ENCODE measurements around the gene CACNA1D. TPM values are rescaled to one million over a fixed set of nuclear protein-coding genes. Genes with fewer than 3 reads are reported as not detected.

Gene CACNA1D
- total and polyA plus RNA-seq, 2 donors (not counting 3 experiments of a cell fraction or from before 2014, with no cell fraction given) = 0.06 TPM; not detected in 1

GRCh38 chr3:53789459-53789858, 295.0 kb downstream of the CACNA1D start:
- intact Hi-C loops (cut with micrococcal nuclease) = no loop called here
- ChIA-PET CTCF (no interaction called here), POLR2A (no interaction called here)
- no peaks in the 10 kb centered on the region for H3K36me3 ChIP-seq (ENCODE audit: control insufficient read depth in 2 of 2, extremely low read depth in 1 of 2, insufficient read depth in 2 of 2, low read length in 2 of 2)
- H3K4me1 ChIP-seq (ENCODE audit: control insufficient read depth, extremely low read depth, insufficient read depth, low read length) = no peaks in the 10 kb centered on the region
- TF ChIP-seq MAX (IDR thresholded peaks at IDR 0.05; ENCODE audit: insufficient read depth, insufficient read length) (no peak), FOS (IDR thresholded peaks at IDR 0.05; ENCODE audit: borderline replicate concordance, insufficient read depth, low read length) (no peak), EZH2 (IDR thresholded peaks at IDR 0.05; ENCODE audit: borderline replicate concordance, low read depth, low read length, severe bottlenecking) (no peak), POLR2A (IDR thresholded peaks at IDR 0.05; ENCODE audit: low read depth, low read length) (no peak), MYC (IDR thresholded peaks at IDR 0.05; ENCODE audit: low read depth, low read length) (no peak), CTCF (IDR thresholded peaks at IDR 0.05; ENCODE audit: extremely low read depth in 1 of 2, insufficient read depth in 1 of 2, low read depth in 1 of 2, low read length in 2 of 2) (no peak), GATA2 (IDR thresholded peaks at IDR 0.05; ENCODE audit: insufficient read depth, insufficient read length, low read depth, low read length) (no peak), JUN (IDR thresholded peaks at IDR 0.05; ENCODE audit: borderline replicate concordance, insufficient read depth, insufficient read length, low read depth) (no peak), POLR2AphosphoS5 (IDR thresholded peaks at IDR 0.05; ENCODE audit: insufficient read depth, low read depth, low read length) (no peak)
- no peak overlapping the region for H3K27ac ChIP-seq (ENCODE audit: insufficient read depth, low read depth, low read length)
- no peaks in the 10 kb centered on the region for H3K9me1 ChIP-seq (replicated peaks; ENCODE audit: control insufficient read depth, extremely low read depth, insufficient read depth, low read length)
- no peak overlapping the region for H3K4me2 ChIP-seq (ENCODE audit: insufficient read depth, low read length)
- H3K27me3 ChIP-seq (ENCODE audit: control insufficient read depth in 2 of 2, insufficient read depth in 2 of 2, low read length in 2 of 2) = no peaks in the 10 kb centered on the region
- BruUV-seq (replicated peaks) = no TSS peak
- H2AFZ ChIP-seq (ENCODE audit: low read depth, low read length) = no peak overlapping the region
- DNase-seq (ENCODE audit: low read depth, low spot score) = no peak
- dilution Hi-C loops (cut with MboI; ENCODE audit: extremely low pct_ligation_motif_present, low sequenced_read_pairs) = no loop called here
- FAIRE-seq = no peak
- no peaks in the 10 kb centered on the region for H4K20me1 ChIP-seq (replicated peaks; ENCODE audit: control insufficient read depth, extremely low read depth, insufficient read depth, low read length)
- no peak overlapping the region for H3K4me3 ChIP-seq (replicated peaks in 1 of 3; ENCODE audit: insufficient read depth in 1 of 3, low read depth in 1 of 3, low read length in 3 of 3)
- H3K9me3 ChIP-seq (replicated peaks; ENCODE audit: control insufficient read depth, insufficient read depth, low read length) = no peaks in the 10 kb centered on the region
- H3K79me2 ChIP-seq (ENCODE audit: control insufficient read depth, insufficient read depth, low read length) = no peaks in the 10 kb centered on the region
- no peak overlapping the region for H3K9ac ChIP-seq (replicated peaks; ENCODE audit: extremely low read depth, insufficient read depth, low read length)
